ENCODE data around the gene NEAT1.

The NEAT1 gene

GRCh38 chr11:65479184-65480145 lies 56.9 kb downstream of the NEAT1 start:
- Histone ChIP-seq H3K79me1 (ENCODE audit: low read depth, low read length) (peaks cover 4% of the 10 kb centered on the region), H3K27ac (replicated peaks; ENCODE audit: low read length) (peak overlapping the region; percentile 3), H2BK15ac (ENCODE audit: low read length) (peak overlapping the region; percentile 92), H4K8ac (ENCODE audit: low read depth, low read length) (no peak overlapping the region), H2BK5ac (ENCODE audit: low read length) (peak overlapping the region; percentile 15), H3K27me3 (ENCODE audit: control insufficient read depth in 3 of 3, insufficient read depth in 3 of 3, low read depth in 1 of 3, low read length in 3 of 3) (no peaks in the 10 kb centered on the region), H3K4ac (ENCODE audit: low read length) (no peak overlapping the region), H2BK120ac (ENCODE audit: low read depth, low read length) (no peak overlapping the region), H3K18ac (ENCODE audit: low read length) (peak overlapping the region; percentile 11), H3K9ac (ENCODE audit: low read depth, low read length, poor library complexity) (no peak overlapping the region), H2BK12ac (ENCODE audit: low read length) (peak overlapping the region; percentile 10), H3K36me3 (replicated peaks in 1 of 2; ENCODE audit: control insufficient read depth in 2 of 2, insufficient read depth in 2 of 2, low read length in 2 of 2) (no peaks in the 10 kb centered on the region), H3K23ac (ENCODE audit: low read depth, low read length, poor library complexity) (no peak overlapping the region), H3K9me3 (replicated peaks in 1 of 2; ENCODE audit: control insufficient read depth in 2 of 2, insufficient read depth in 1 of 2, low read depth in 1 of 2, low read length in 2 of 2) (no peaks in the 10 kb centered on the region), H3K4me1 (ENCODE audit: control insufficient read depth in 2 of 2, insufficient read depth in 1 of 2, low read depth in 1 of 2, low read length in 2 of 2) (peaks cover 20 to 24% of the 10 kb centered on the region in 2 donors), H2AFZ (ENCODE audit: low read length) (peak overlapping the region; percentile 70), H3K4me2 (ENCODE audit: insufficient read depth, low read length, poor library complexity, severe bottlenecking) (peak overlapping the region; percentile 27), H4K91ac (ENCODE audit: low read depth, low read length, poor library complexity) (no peak overlapping the region), H2AK5ac (ENCODE audit: low read depth, low read length) (peak overlapping the region; percentile 16), H3K14ac (ENCODE audit: low read length) (no peak overlapping the region), H3K4me3 (ENCODE audit: low read length in 2 of 2) (peak overlapping the region in 1 of 2 donors; percentile 21)
- WGBS, 2 donors (ENCODE audit: extremely low coverage in 2 of 2, insufficient read length in 2 of 2, insufficient replicate concordance in 1 of 2): no CpG with 5 or more reads among the region's 11 CpGs
- no peak for DNase-seq (ENCODE audit: low spot score)

- Histone ChIP-seq H3K9ac (ENCODE audit: low read depth, low read length, poor library complexity) (no peak overlapping the region), H4K8ac (ENCODE audit: low read depth, low read length) (no peak overlapping the region), H2AFZ (ENCODE audit: low read length) (no peak overlapping the region), H2AK5ac (ENCODE audit: low read depth, low read length) (no peak overlapping the region), H2BK12ac (ENCODE audit: low read length) (no peak overlapping the region), H3K9me3 (replicated peaks in 1 of 2; ENCODE audit: control insufficient read depth in 2 of 2, insufficient read depth in 1 of 2, low read depth in 1 of 2, low read length in 2 of 2) (no peaks in the 10 kb centered on the region), H3K14ac (ENCODE audit: low read length) (no peak overlapping the region), H3K18ac (ENCODE audit: low read length) (no peak overlapping the region), H2BK120ac (ENCODE audit: low read depth, low read length) (no peak overlapping the region), H3K23ac (ENCODE audit: low read depth, low read length, poor library complexity) (no peak overlapping the region), H4K91ac (ENCODE audit: low read depth, low read length, poor library complexity) (no peak overlapping the region), H3K27ac (replicated peaks; ENCODE audit: low read length) (no peak overlapping the region), H3K4ac (ENCODE audit: low read length) (no peak overlapping the region), H3K36me3 (replicated peaks in 1 of 2; ENCODE audit: control insufficient read depth in 2 of 2, insufficient read depth in 2 of 2, low read length in 2 of 2) (no peaks in the 10 kb centered on the region), H3K27me3 (ENCODE audit: control insufficient read depth in 3 of 3, insufficient read depth in 3 of 3, low read depth in 1 of 3, low read length in 3 of 3) (no peaks in the 10 kb centered on the region), H2BK5ac (ENCODE audit: low read length) (no peak overlapping the region), H3K4me3 (ENCODE audit: low read length in 2 of 2) (no peak overlapping the region), H2BK15ac (ENCODE audit: low read length) (no peak overlapping the region), H3K4me2 (ENCODE audit: insufficient read depth, low read length, poor library complexity, severe bottlenecking) (no peak overlapping the region), H3K4me1 (ENCODE audit: control insufficient read depth in 2 of 2, insufficient read depth in 1 of 2, low read depth in 1 of 2, low read length in 2 of 2) (peaks cover 33 to 38% of the 10 kb centered on the region in 2 donors), H3K79me1 (ENCODE audit: low read depth, low read length) (peaks cover 5% of the 10 kb centered on the region)
- no CpG with 5 or more reads among the region's 2 CpGs for WGBS, 2 donors (ENCODE audit: extremely low coverage in 2 of 2, insufficient read length in 2 of 2, insufficient replicate concordance in 1 of 2)
- no peak for DNase-seq (ENCODE audit: low spot score)
These were observed 59.8 kb downstream of the NEAT1 start for GRCh38 chr11:65482306-65482850.

DNA sequence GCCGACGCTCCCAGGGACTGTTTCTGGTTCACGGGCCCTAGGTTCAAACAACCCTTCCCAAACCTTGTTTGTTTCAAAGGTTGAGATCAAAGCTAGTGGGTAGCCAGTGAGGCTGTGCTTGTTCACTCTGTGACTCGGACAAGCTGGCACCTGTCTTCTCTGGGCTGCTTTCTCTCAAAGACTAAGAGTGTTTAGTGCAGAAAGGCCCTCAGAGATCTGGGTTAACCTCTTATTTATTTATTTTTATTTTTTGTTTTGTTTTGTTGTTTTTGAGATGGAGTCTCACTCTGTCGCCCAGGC lies 63.3 kb downstream of the NEAT1 start:
- H3K4me1 ChIP-seq (ENCODE audit: control insufficient read depth in 2 of 2, insufficient read depth in 1 of 2, low read depth in 1 of 2, low read length in 2 of 2): peaks cover 43 to 51% of the 10 kb centered on the region in 2 donors

More for the DNA sequence above, 63.3 kb downstream of the NEAT1 start:
- no peak overlapping the region for H2BK15ac ChIP-seq (ENCODE audit: low read length)
- H3K4me3 ChIP-seq (ENCODE audit: low read length in 2 of 2): no peak overlapping the region
- no peak overlapping the region for H3K18ac ChIP-seq (ENCODE audit: low read length)
- H3K79me1 ChIP-seq (ENCODE audit: low read depth, low read length): peaks cover 4% of the 10 kb centered on the region
- no peak overlapping the region for H3K4me2 ChIP-seq (ENCODE audit: insufficient read depth, low read length, poor library complexity, severe bottlenecking)
- H4K91ac ChIP-seq (ENCODE audit: low read depth, low read length, poor library complexity): no peak overlapping the region
- no peaks in the 10 kb centered on the region for H3K36me3 ChIP-seq (replicated peaks in 1 of 2; ENCODE audit: control insufficient read depth in 2 of 2, insufficient read depth in 2 of 2, low read length in 2 of 2)
- no peak overlapping the region for H2BK12ac ChIP-seq (ENCODE audit: low read length)
- no peak overlapping the region for H3K23ac ChIP-seq (ENCODE audit: low read depth, low read length, poor library complexity)
- H3K9me3 ChIP-seq (replicated peaks in 1 of 2; ENCODE audit: control insufficient read depth in 2 of 2, insufficient read depth in 1 of 2, low read depth in 1 of 2, low read length in 2 of 2): no peaks in the 10 kb centered on the region
- H3K4ac ChIP-seq (ENCODE audit: low read length): no peak overlapping the region
- no peak overlapping the region for H2BK120ac ChIP-seq (ENCODE audit: low read depth, low read length)
- H4K8ac ChIP-seq (ENCODE audit: low read depth, low read length): no peak overlapping the region
- H3K14ac ChIP-seq (ENCODE audit: low read length): no peak overlapping the region
- WGBS, 2 donors (ENCODE audit: extremely low coverage in 2 of 2, insufficient read length in 2 of 2, insufficient replicate concordance in 1 of 2): no CpG with 5 or more reads among the region's 5 CpGs
- no peaks in the 10 kb centered on the region for H3K27me3 ChIP-seq (ENCODE audit: control insufficient read depth in 3 of 3, insufficient read depth in 3 of 3, low read depth in 1 of 3, low read length in 3 of 3)
- peak overlapping the region; percentile 39 for H2AFZ ChIP-seq (ENCODE audit: low read length)
- no peak overlapping the region for H2AK5ac ChIP-seq (ENCODE audit: low read depth, low read length)
- H3K9ac ChIP-seq (ENCODE audit: low read depth, low read length, poor library complexity): no peak overlapping the region
- no peak for DNase-seq (ENCODE audit: low spot score)
- peak overlapping the region; percentile 42 for H2BK5ac ChIP-seq (ENCODE audit: low read length)
- no peak overlapping the region for H3K27ac ChIP-seq (replicated peaks; ENCODE audit: low read length)

All from neuronal stem cell (in vitro differentiated cells).